T-cell (primary cell): ENCODE results near the gene SLC6A19. TPM values are rescaled to one million over a fixed set of nuclear protein-coding genes. Genes with fewer than 3 reads are reported as not detected.
"Not testable (repeated sequence)": the region's sequence is repeated elsewhere in the genome, so short reads cannot be mapped to it uniquely, and the experiment has no call there.

ENCODE experiments used
- ATAC-seq, 4 experiments: fragments of 200-7000 bp in 3 of 4; fragments of 150-1000 bp in 1 of 4; cut with Tn5 transposase; replicated peaks in 1 of 4; 1 replicate in 3 of 4; 2 replicates in 1 of 4; pipeline ENCODE4 v1.10.0; 2021; ENCODE audit warnings: moderate library complexity in 3 of 4, mild to moderate bottlenecking in 2 of 4, moderate number of reproducible peaks in 1 of 4
- CTCF ChIA-PET, 2 donors: fragments of 300-600 bp; sonication (Branson Sonifier 250); formaldehyde crosslinking; loops; one replicate each; lab custom pipeline; 2022; ENCODE audit warnings: antibody characterized with exemption in 2 of 2; lab: Charles Lee
- POLR2A ChIA-PET, 2 donors: fragments of 300-600 bp; sonication (Branson Sonifier 250); formaldehyde crosslinking; loops; one replicate each; lab custom pipeline; 2022; ENCODE audit warnings: antibody characterized with exemption in 2 of 2; lab: Charles Lee
- DNase-seq, 35 experiments: peaks; one replicate each; pipeline versions ENCODE4 v3.0.0 to v3.0.0-alpha.2; 2013 to 2023
- H3K27ac ChIP-seq: one replicate; pipeline ENCODE4 v1.5.1; 2013; ENCODE audit warnings: low read length
- H3K27me3 ChIP-seq, 2 experiments: replicated peaks in 1 of 2; 1 replicate in 1 of 2; 2 replicates in 1 of 2; pipeline versions ENCODE4 v1.6.1 to v1.7.0; 2013; ENCODE audit warnings: low read length in 1 of 2, mixed read lengths in 1 of 2; ENCODE audit not compliant: control insufficient read depth in 2 of 2, insufficient read depth in 2 of 2; ENCODE audit errors: extremely low read depth in 1 of 2
- H3K36me3 ChIP-seq, 2 donors: 1 replicate in 1 of 2; 2 replicates in 1 of 2; pipeline versions ENCODE4 v1.6.1 to v1.7.0; 2013; ENCODE audit warnings: low read length in 1 of 2; ENCODE audit not compliant: control insufficient read depth in 2 of 2, insufficient read depth in 1 of 2; ENCODE audit errors: extremely low read depth in 1 of 2
- H3K4me1 ChIP-seq, 2 experiments: 1 replicate in 1 of 2; 2 replicates in 1 of 2; pipeline versions ENCODE4 v1.6.1 to v1.7.0; 2013; ENCODE audit warnings: low read length in 2 of 2, mixed read lengths in 1 of 2; ENCODE audit not compliant: insufficient read depth in 2 of 2, control insufficient read depth in 1 of 2; ENCODE audit errors: extremely low read depth in 1 of 2
- H3K4me3 ChIP-seq, 2 donors: 1 replicate in 1 of 2; 2 replicates in 1 of 2; pipeline versions ENCODE4 v1.5.1 to v1.7.0; 2013; ENCODE audit warnings: mild to moderate bottlenecking in 2 of 2, low read length in 1 of 2, moderate library complexity in 1 of 2; ENCODE audit not compliant: control insufficient read depth in 1 of 2; ENCODE audit errors: extremely low read depth in 1 of 2
- H3K9me3 ChIP-seq: 2 replicates; pipeline ENCODE4 v1.7.0; 2013
- H3K27ac Mint-ChIP-seq, 2 donors: one replicate each; pipeline ENCODE4 v1.8.0; 2020 to 2021; ENCODE audit warnings: mild to moderate bottlenecking in 2 of 2, mixed read lengths in 2 of 2
- H3K27me3 Mint-ChIP-seq, 2 donors: one replicate each; pipeline ENCODE4 v1.8.0; 2021 to 2022; ENCODE audit warnings: mixed read lengths in 2 of 2
- H3K36me3 Mint-ChIP-seq: one replicate; pipeline ENCODE4 v1.8.0; 2021; ENCODE audit warnings: mixed read lengths
- H3K4me1 Mint-ChIP-seq, 3 donors: one replicate each; pipeline ENCODE4 v1.8.0; 2020 to 2022; ENCODE audit warnings: mixed read lengths in 3 of 3, mild to moderate bottlenecking in 1 of 3
- H3K4me3 Mint-ChIP-seq, 3 donors: one replicate each; pipeline ENCODE4 v1.8.0; 2020 to 2022; ENCODE audit warnings: mild to moderate bottlenecking in 3 of 3, mixed read lengths in 3 of 3, moderate library complexity in 3 of 3
- H3K9me3 Mint-ChIP-seq, 3 donors: one replicate each; pipeline ENCODE4 v1.8.0; 2020 to 2022; ENCODE audit warnings: mixed read lengths in 3 of 3
- WGBS: methylation state at CpG from one replicate; pipeline ENCODE4 v1.1.5; 2013; ENCODE audit warnings: missing lambda C conversion rate; ENCODE audit not compliant: insufficient coverage; 5-methylcytosine and 5-hydroxymethylcytosine counted together
- total RNA-seq, 35 experiments: library from RNA in 6 of 35; stranded (reverse) in 6 of 35; fragments of 120-200 nt in 1 of 35; gene quantifications; one replicate each; pipeline versions ENCODE4 v1.2.1 to v1.2.4 and lab custom pipeline; 2013 to 2026

Gene SLC6A19
- total RNA-seq, 5 donors from 2014 or later (not counting 1 experiment from before 2014, with no cell fraction given): 0.06 TPM; not detected in 4

DNA sequence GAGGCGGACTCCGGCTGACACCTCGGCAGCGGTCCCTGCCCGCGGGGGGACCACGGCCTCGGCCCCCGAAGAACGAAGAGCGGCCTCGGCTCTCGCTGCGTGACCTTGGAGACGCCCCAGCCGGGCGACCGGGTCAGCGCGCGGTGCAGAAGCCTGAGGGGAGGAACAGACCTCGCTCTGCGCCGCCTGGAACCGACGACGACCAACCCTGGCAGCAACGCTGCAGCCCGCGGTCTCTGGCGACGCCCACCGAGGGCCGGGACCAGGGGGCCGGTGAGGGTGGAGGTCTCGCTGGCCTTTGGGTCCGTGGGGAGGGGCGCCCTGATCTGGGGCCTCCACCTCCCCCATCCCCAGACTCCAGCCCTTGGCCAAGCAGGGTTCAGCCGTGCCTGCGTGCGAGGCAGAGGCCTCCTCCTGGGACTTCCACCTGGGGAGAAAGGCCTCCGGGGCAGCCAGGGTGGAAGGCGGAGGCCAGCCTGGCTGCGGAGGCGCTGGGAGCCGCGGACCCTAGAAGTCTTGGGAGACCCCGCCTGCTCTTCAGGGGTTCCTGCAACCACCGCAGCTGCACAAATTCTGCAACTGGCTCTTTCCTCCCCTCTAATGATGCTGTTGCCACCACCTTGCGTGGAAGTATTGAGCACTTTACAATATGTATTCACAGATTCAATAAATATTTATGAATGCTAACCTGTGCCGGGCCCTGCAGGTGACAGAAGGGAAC lies 45.2 kb upstream of the SLC6A19 start:
- Histone ChIP-seq H3K36me3 (no peaks in the 10 kb centered on the region), H3K27ac (no peak overlapping the region), H3K4me1 (peaks cover 3 to 35% of the 10 kb centered on the region in 2 experiments), H3K4me3 (no peak overlapping the region), H3K27me3 (peaks cover 6 to 83% of the 10 kb centered on the region in 2 experiments), H3K9me3 (no peaks in the 10 kb centered on the region)
- ChIA-PET POLR2A (no interaction called here), CTCF (no interaction called here)
- peaks cover 0 to 6% (median 0%) of the 10 kb centered on the region in 3 donors for H3K9me3 Mint-ChIP-seq
- H3K36me3 Mint-ChIP-seq: peaks cover 5% of the 10 kb centered on the region
- peaks cover 45 to 71% of the 10 kb centered on the region in 2 donors for H3K27me3 Mint-ChIP-seq
- peak overlapping the region in 1 of 3 donors; percentile 10 for H3K4me3 Mint-ChIP-seq
- H3K27ac Mint-ChIP-seq: no peak overlapping the region
- no peak for DNase-seq
- ATAC-seq: no peak
- WGBS: 28% methylated on average over 36 of the region's 51 CpGs
- peaks cover 0 to 34% (median 21%) of the 10 kb centered on the region in 3 donors for H3K4me1 Mint-ChIP-seq

DNA sequence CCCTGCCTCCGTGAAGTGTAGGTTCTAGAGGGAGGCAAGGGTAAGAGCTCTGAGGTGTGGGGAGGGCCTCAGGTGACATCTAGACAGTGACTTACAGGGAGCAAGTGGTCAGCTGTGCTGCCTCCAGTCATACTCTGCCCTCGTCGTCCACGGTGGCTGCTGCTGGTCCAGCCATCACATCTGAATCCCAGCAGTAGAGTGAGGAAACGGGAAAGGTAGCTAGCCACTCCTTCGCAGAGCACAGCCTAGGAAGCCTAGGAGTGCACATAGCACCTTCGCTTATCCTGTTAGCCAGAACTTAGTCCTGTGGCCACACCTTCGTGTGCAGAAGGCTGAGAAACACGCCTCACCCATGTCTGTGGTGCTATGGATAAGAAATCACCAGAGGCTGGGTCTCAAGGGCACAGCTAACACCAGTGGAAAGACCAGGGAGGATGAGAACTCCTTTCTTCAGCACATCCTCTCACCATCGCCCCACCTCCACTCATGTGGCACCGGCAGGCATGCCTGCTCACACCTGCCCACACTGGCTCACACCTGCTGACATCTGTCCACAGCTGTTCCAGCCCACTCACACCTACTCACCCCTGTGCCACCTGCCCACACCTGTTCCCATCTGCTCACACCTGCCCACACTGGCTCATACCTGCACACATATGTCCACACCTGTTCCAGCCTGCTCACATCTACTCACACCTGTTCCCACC lies 44.5 kb upstream of the SLC6A19 start:
- 91% methylated on average over 11 of the region's 11 CpGs for WGBS
- Histone ChIP-seq H3K4me3 (no peak overlapping the region), H3K27me3 (peaks cover 6 to 84% of the 10 kb centered on the region in 2 experiments), H3K27ac (no peak overlapping the region), H3K4me1 (peaks cover 3 to 28% of the 10 kb centered on the region in 2 experiments), H3K9me3 (no peaks in the 10 kb centered on the region), H3K36me3 (no peaks in the 10 kb centered on the region)
- Mint-ChIP-seq H3K4me3 (peak overlapping the region in 1 of 3 donors; percentile 60), H3K27me3 (peaks cover 45 to 71% of the 10 kb centered on the region in 2 donors), H3K36me3 (peaks cover 5% of the 10 kb centered on the region), H3K4me1 (peaks cover 0 to 33% (median 20%) of the 10 kb centered on the region in 3 donors), H3K9me3 (peaks cover 0 to 6% (median 0%) of the 10 kb centered on the region in 3 donors), H3K27ac (peak overlapping the region in 1 of 2 donors; percentile 16)
- DNase-seq (no peak), ATAC-seq (no peak)
- CTCF ChIA-PET: no interaction called here
- POLR2A ChIA-PET: no interaction called here

DNA sequence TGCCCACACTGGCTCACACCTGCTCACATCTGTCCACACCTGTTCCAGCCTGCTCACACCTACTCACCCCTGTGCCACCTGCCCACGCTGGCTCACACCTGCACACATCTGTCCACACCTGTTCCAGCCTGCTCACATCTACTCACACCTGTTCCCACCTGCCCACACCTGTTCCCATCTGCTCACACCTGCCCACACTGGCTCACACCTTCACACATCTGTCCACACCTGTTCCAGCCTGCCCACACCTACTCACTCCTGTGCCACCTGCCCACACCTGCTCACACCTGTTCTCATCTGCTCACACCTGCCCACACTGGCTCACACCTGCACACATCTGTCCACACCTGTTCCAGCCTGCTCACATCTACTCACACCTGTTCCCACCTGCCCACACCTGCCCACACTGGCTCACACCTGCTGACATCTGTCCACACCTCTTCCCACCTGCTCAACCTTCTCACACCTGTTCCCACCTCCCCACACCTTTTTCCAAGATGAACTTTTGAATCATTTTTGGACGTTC lies 43.9 kb upstream of the SLC6A19 start:
- H3K9me3 Mint-ChIP-seq, POLR2A ChIA-PET, H3K36me3 ChIP-seq, H3K4me3 ChIP-seq, ATAC-seq, CTCF ChIA-PET, H3K9me3 ChIP-seq, H3K36me3 Mint-ChIP-seq, H3K27ac ChIP-seq, DNase-seq: not testable (repeated sequence)
- H3K4me1 Mint-ChIP-seq: peaks cover 0 to 27% (median 14%) of the 10 kb centered on the region in 3 donors
- H3K4me3 Mint-ChIP-seq: peak overlapping the region in 2 of 3 donors; percentile 29 to 60
- H3K27me3 Mint-ChIP-seq: peaks cover 45 to 66% of the 10 kb centered on the region in 2 donors
- H3K27ac Mint-ChIP-seq: peak overlapping the region in 1 of 2 donors; percentile 16
- H3K4me1 ChIP-seq: peaks cover 0 to 22% of the 10 kb centered on the region in 2 experiments
- H3K27me3 ChIP-seq: peaks cover 6 to 84% of the 10 kb centered on the region in 2 experiments
- WGBS: 90% methylated on average over 1 of the region's 2 CpGs

DNA sequence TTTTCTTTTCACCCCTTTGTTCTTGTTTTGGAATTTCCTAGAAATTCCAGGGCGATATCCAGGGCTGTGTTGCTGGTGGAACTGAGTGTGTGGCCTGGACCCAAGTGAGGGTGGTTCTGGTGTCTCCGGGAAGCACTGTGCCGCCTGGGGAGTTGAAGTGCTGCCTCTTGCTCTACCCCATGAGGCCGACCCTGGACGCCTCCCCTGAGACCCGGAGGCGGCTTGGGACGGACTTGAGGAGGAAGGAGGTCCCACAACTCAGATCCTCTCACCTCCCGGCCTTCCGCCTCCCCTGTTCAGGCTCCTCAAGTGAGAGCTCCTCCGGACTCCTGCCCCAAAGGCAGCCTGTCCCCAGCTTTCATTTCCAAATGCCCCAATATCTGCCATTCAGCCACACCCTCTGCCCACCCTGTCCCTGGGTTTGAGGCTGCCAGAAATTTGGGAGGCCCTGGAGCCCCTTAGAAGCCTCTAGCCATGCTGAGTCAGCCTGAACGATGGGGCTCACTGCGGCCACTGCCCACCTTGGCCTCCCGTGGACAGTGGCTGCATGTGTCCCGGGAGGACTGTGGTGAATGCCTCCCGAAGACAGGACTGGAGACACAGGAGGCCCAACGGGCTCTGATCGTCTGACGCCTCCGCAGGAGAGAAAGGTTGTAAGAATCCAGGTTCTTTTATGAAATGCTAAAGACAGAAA lies 42.6 kb upstream of the SLC6A19 start:
- DNase-seq: no peak
- Mint-ChIP-seq H3K9me3 (peaks cover 0 to 6% (median 0%) of the 10 kb centered on the region in 3 donors), H3K27ac (peak overlapping the region in 1 of 2 donors; percentile 34), H3K27me3 (peaks cover 42 to 59% of the 10 kb centered on the region in 2 donors), H3K4me1 (peaks cover 0 to 19% (median 7%) of the 10 kb centered on the region in 3 donors), H3K4me3 (no peak overlapping the region), H3K36me3 (peaks cover 5% of the 10 kb centered on the region)
- Histone ChIP-seq H3K4me1 (peaks cover 0 to 9% of the 10 kb centered on the region in 2 experiments), H3K36me3 (no peaks in the 10 kb centered on the region), H3K9me3 (no peaks in the 10 kb centered on the region), H3K27ac (no peak overlapping the region), H3K4me3 (no peak overlapping the region), H3K27me3 (peaks cover 6 to 82% of the 10 kb centered on the region in 2 experiments)
- ChIA-PET POLR2A (no interaction called here), CTCF (no interaction called here)
- 75% methylated on average over 12 of the region's 20 CpGs for WGBS
- no peak for ATAC-seq

DNA sequence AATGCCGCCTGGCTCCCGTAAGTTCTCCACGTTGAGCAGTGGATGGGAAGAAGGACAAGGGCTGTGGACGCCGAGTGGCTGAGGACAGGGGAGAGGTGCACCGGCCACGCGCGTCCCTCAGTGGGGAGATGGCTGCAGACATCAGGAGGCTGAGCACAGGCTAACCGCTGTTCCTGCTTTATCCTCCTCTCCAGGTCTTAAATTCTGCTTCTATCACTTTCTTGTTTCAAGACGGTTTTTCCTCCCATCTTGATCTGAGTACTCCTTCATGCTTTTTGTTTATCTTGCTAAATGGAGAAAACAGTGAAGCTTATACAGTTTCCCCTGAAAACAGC lies 42.1 kb upstream of the SLC6A19 start:
- 95% methylated on average over 8 of the region's 11 CpGs for WGBS
- Histone ChIP-seq H3K9me3 (no peaks in the 10 kb centered on the region), H3K27ac (no peak overlapping the region), H3K36me3 (no peaks in the 10 kb centered on the region), H3K4me3 (no peak overlapping the region), H3K4me1 (peaks cover 0 to 7% of the 10 kb centered on the region in 2 experiments), H3K27me3 (peaks cover 6 to 77% of the 10 kb centered on the region in 2 experiments)
- CTCF ChIA-PET: no interaction called here
- POLR2A ChIA-PET: no interaction called here
- Mint-ChIP-seq H3K4me3 (no peak overlapping the region), H3K4me1 (peaks cover 0 to 15% (median 3%) of the 10 kb centered on the region in 3 donors), H3K27ac (peak overlapping the region in 1 of 2 donors; percentile 34), H3K9me3 (peaks cover 0 to 6% (median 0%) of the 10 kb centered on the region in 3 donors), H3K27me3 (peaks cover 38 to 56% of the 10 kb centered on the region in 2 donors), H3K36me3 (peaks cover 5% of the 10 kb centered on the region)
- ATAC-seq (no peak), DNase-seq (no peak)
